Cardiac septum (tissue), 1 donor: ENCODE data around the gene CHTF18. TPM values are rescaled to one million over a fixed set of nuclear protein-coding genes. Genes with fewer than 3 reads are reported as not detected.

Source experiments
- DNase-seq: peaks from one replicate; pipeline ENCODE4 v3.0.0-alpha.2; 2020; ENCODE audit warnings: low spot score
- intact Hi-C: fragments of 100-400 bp; cut with DNase I; formaldehyde crosslinking; loops from one replicate; pipeline ENCODE4 v1.14.0; 2022
- total RNA-seq: library from RNA; stranded (reverse); fragmentation: NEBNext Ultra II Directional; extraction: Animal tissue kit (Norgen Biotek cat#: 25700); gene quantifications from one replicate; pipeline ENCODE4 v1.2.1, GENCODE V29; 2021
- donor health status: DM: no; HTN: no; CAD: no.

CHTF18 gene
- total RNA-seq, 1 donor from 2014 or later, result 7.1 TPM

DNA sequence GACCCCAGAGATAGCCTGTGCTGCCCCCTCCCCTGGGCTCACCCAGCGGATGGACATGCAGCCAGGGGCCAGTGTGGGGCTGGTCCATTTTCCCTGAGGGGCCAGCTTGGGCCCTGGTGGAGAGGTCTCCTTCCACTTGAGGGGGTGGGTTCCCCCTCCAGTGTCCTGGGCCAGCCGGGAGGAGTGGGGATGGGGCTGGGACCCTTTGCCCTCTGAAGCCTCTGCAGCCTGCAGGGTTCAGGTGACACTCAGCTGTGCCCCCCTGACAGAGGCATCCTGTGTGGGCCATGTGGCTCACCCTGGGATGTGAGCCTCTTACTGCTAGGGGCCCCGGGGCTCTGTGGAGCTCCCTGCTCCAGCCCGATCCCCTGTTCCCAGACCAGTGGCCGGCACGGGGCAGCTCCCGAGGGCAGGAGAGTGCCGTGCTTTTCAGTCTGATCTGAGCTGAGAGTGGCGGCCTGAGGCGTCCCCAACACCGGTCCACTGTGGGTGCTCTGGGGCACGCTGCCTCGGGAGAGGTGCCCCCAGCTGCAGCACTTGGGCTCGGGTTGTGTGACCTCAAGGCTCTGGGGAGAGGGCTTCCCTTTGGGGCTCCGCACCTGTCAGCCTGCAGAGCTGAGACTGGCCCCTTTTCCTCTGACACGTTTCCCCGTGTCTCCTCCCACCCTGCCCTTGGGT, 12.6 kb downstream of the CHTF18 start:
- no peak for DNase-seq
- intact Hi-C loops, result no loop called here

DNA sequence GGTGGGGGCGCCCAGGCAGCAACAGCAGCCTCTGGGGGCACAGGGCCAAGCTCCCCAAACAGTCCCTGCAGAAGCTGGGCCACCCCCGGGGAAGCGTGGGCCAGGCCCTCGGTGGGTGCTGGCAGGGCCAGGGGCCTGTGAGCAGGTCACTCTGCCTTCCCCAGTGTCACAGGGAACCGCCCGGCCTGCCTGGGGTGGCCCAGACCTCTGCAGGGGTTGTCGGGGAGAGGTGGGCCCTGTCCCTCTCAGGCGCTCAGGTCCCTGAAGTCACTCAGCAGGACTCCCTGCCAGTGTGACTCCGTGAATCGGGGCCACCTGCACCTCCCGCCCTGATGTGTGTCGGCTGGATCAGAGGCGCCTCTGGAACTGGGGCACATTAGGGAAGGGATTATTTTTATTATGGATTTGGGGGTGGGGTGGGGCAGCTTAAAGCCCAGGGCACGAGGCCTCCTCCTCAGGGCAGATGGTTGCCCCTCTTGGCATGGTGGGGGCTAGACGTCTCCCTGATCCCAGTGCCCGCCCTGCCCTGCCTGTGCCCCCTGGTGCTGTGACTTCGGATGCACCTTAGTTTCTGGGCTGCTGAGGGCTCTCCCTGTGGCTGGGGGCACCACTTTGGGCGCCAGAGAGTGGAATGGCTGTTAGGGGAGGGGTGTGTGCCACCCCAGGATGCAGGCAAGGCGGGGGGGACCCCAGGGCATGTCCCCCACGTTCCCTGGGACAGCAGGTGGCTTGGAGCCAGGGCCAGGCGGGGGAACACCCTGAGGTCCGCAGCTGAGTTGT, 13.4 kb downstream of the CHTF18 start:
- no peak for DNase-seq
- intact Hi-C loops, result no loop called here

DNA sequence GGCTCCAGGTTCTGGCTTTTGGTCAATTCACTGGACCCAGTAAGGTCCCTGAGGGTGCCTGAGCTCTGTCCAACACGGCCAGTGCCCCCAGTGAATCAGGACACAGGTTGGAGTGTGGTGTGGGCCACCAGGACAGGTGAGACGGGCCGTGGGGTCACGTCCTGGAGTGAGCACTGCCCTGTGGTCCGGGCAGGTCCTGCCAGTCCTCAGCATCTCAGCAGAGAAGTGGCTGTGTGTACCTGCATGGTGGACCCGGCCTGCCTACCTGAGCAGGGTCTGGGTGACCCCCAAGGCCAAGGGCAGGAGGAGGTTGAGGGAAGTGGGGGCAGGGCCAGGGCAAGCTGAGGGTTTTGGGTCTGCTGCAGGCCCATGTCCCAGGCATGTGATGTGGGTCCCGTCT, 14.0 kb downstream of the CHTF18 start:
- no peak for DNase-seq
- intact Hi-C loops, result no loop called here

DNA sequence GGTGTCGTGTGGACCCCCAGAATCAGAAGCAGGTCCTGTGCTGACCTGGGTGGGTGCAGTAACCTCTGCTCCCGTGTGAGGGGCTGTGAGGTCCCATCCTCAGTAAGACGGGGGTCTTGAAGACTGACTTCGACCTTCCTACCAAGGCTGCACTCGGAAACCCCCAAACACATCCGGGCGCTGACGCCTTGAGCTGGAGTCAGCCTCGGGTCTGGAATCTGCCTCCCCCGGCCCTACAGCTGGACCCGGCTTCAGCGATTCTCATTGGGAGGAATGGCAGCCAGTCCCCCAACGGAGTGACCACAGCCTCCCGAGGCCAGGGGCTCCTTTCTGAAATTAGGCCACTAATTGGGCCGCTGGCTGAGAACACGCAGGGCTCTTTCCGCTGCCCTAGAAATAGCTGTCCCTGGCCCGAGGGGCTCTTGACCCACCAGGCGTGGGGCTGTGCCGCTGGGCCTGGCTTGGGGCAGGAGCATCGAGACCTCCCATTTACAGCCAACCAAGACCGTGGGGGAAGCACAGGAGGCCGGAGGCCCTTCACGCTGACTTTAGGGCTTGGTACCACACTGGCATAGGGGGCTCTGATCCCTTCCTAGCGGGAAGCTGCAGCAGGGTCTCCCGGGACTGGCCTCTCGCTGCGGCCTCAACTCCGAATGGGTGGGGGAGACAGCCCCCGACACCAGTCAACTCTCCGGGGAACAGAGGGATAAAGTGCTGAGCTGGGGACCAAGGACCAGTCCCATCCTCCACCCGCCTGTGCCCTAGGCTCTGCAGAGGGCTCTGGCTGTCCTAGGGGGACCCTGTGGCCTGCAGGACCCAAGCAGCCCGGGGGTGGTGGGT, 14.7 kb downstream of the CHTF18 start:
- intact Hi-C loops, result no loop called here
- no peak for DNase-seq

DNA sequence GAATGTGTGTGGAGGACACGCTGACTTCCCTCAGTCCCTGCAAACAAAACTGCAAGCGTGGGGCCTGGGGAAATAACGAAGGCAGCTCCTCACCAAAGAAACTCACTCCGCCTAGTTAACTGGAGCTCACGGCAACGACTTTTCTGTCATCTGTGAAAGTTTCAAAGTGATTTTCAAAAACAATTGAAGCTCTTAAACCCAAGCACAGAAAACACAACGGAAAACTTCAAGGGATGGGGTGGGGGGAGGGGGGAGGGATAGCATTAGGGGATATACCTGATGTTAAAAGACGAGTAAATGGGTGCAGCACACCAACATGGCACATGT, 15.3 kb downstream of the CHTF18 start:
- DNase-seq, result no peak
- intact Hi-C loops, result no loop called here

DNA sequence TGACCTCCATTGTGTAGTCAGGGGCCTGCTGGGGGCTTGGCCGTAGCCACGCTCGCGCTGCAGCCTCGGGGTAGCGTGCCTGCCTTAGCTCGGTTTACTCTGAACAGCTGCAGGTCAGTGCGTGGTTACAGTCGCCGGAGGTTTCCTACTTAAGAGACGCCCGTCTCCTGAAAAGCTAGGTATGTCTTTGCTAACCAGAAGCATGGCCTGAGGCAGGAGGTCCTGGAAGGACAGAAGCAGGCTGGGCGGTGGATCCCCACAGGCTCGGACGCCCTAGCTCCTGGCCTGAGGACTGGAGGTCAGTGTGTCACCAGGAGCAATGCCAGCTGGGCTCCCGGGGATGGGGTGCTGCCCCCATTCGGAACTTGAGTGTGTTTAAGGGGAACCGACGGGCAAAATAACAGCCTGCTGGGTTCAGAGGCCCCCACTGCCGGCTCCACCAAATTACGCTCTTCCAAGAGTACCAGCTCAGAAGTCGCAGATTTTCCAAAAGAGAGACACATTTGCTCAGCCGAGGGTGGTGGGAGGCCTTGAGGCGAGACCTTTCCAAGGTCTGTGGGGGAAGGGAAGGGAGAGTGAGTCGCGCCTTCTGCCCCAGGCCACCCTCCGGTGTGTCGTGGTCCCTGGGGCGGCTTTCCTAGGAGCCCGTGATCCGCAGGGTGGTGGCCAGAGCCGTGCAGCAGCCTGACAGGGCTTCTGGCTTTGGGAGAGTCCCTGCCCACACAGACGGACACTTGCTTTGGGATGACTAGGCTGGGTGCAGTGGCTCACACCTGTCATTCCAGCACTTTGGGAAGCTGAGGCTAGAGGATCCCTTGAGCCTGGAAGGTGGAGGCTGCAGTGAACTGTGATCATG, 16.0 kb downstream of the CHTF18 start:
- DNase-seq, result no peak
- intact Hi-C loops, result no loop called here

DNA sequence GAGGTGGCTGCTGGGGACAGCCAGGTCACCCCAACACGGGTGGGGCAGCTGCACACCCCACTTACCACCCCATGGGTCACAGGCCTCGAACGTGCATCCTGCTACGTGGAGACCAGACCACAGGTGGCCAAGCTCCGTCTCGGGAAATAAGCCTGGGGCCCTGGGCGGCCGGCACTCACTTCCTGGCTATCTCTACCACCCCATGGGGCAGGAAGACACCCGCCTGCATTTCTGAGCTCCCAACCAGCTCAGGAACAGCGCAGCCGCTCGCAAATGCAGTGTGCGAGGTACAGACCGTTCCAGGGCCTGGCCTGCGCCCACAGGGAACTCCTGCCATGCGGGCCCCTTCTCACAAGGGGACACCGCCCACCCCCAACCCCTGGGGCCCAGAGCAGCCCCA, 17.1 kb downstream of the CHTF18 start:
- DNase-seq, result no peak
- intact Hi-C loops, result no loop called here

DNA sequence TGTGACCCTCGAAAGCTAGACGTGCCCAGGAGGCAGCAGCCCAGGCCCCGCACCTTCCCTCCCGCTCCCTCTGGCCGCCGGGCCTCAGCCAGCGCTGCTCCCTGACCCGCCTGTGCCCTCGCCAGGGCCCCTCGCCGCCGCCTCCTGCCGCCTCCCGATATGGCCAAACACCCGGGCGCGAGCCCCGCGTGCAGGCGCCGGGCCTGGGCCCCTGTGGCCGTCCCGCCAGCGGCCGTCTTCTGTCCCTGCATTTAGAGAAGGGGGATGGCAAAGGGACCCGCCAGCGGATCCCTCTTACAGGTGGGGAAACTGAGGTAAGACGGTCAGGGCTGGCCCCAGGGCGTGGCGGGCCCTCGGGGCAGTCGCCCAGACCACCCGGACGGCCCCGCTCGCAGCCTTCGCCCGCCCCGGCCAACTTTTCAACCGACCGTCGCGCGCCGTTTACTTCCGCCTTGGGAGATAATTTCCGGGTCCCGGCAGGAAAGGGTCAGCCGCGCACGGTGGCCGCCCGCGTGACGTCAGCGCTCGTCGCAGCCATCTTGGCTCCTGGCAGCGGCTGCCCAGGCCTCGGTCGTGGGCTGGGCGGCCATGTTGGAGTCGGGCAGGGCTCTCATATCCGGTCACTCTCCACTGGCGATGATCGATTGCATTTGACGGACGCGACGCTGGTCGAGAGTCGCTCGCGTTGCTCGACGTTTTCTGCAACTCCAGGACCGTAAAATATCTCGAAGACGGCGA, 19.1 kb downstream of the CHTF18 start:
- intact Hi-C loops, result no loop called here
- DNase-seq, result peak; percentile 97

DNA sequence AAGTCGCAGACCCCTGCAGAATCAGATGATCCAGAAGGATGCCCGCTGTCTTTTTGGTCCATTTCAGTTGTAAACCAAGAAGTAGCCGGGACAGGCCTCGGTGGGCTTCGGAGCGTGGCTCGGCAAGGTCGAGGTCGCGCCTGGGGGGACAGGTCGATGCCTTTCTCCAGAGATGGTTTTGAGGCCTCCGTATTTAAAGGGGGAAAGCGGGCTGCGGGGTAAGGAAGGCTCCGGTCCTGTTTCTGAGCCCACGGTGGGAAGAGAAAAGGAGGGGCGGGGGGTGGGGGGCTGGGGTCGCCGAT, 19.6 kb downstream of the CHTF18 start:
- intact Hi-C loops, result no loop called here

DNA sequence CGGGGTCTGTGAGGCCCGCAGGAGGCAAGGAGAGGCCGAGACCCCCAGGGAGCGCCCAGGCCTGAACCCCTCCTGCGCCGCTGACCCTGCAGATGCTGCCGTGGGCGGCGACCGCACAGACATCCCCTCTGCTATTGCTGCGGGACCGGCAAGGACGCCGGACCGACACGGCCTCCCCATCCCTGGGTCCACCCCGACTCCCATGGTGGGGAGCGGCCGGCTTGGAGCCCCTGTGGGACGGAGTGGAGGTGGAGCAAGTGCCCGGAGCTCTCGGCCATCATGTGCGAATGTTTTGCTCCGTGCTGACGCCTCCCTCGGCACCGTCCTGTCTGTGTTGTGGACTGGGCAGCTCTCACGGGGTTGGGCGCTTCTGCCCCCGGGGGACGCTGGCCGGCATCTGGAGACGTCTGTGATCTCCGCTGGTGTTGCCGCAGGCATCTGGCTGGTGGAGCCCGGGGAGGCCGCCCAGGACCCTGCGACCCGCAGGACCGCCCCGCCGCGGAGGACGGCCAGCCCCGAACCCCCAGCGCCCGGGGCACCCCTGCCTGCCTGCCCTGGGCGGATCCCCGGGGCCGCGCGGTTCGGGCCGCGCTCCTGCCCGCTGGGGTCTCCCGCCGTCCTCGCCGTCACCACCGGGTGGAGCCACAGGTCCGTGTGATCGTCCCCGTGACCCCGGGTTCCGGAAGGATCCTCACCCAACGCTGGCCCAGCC, 24.9 kb downstream of the CHTF18 start:
- intact Hi-C loops, result loop anchor here (10.0 kb wide), 1 partner anchor 381 kb away; no protein-coding TSS in a partner anchor
- DNase-seq, result no peak

More for the DNA sequence above, 19.6 kb downstream of the CHTF18 start:
- DNase-seq, result no peak

DNA sequence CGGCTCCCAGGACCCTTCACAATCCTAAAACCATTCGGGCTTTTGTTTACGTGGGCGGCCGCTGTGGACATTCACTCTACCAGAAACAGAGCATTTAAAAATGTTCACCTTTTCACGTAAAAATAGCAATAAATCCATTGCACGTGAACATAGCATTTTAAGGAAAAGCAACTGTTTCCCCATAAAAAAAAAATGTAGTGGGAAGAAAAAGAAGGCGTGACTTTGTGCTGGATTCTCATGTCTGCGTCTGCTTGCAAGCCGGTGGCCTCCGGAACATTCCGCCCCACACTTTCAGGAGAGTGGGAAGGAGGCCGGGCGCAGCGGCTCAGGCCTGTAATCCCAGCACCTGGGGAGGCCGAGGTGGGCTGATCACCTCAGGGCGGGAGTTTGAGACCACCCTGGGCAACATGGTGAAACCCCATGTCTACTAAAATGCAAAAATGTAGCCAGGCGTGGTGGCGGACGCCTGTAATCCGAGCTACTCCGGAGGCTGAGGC, 25.5 kb downstream of the CHTF18 start:
- intact Hi-C loops, result loop anchor here (1.0 to 10.0 kb wide), 2 partner anchors 241 to 381 kb away; no protein-coding TSS in a partner anchor
- no peak for DNase-seq

DNA sequence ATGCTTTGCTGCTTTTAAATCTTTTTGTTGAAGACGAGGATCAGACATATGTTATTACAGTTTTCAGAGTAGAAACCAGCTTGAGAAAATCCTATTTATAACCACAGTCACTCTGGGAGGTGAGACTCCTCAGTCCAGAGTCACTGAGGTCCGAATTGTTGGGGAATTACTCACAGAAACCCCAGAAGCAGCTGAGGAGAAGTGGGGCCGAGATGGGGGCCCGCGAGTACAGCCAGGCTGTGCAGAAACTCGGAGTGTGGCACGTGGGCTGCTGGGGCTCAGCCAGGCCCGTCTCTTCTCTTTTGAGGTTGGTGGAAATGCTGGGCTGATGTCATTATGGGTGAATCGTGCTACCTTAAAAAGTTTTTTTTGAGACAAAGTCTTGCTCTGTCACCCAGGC, 26.6 kb downstream of the CHTF18 start:
- intact Hi-C loops, result loop anchor here (1.0 to 10.0 kb wide), 2 partner anchors 240 to 380 kb away; no protein-coding TSS in a partner anchor
- no peak for DNase-seq

DNA sequence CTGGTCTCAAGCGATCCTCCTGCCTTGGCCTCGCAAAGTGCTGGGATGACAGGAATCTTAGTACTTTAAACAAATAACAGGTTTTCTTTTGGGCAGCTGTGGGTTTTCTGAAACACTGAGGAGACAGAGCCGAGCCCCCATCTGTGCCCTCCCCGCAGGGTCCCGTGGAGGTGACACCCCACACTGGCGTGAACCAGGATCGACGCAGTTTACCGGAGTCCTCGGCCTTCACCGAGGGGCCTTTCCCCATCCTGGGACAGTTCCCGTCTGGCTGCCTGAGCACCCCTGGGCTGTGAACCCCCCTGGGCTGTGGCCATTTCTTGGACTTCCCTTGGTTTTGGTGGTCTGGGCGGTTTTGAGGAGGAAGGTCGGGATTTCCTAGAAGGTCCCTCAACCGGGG, 27.4 kb downstream of the CHTF18 start:
- no peak for DNase-seq
- intact Hi-C loops, result loop anchor here (10.0 kb wide), 1 partner anchor 379 kb away; no protein-coding TSS in a partner anchor

DNA sequence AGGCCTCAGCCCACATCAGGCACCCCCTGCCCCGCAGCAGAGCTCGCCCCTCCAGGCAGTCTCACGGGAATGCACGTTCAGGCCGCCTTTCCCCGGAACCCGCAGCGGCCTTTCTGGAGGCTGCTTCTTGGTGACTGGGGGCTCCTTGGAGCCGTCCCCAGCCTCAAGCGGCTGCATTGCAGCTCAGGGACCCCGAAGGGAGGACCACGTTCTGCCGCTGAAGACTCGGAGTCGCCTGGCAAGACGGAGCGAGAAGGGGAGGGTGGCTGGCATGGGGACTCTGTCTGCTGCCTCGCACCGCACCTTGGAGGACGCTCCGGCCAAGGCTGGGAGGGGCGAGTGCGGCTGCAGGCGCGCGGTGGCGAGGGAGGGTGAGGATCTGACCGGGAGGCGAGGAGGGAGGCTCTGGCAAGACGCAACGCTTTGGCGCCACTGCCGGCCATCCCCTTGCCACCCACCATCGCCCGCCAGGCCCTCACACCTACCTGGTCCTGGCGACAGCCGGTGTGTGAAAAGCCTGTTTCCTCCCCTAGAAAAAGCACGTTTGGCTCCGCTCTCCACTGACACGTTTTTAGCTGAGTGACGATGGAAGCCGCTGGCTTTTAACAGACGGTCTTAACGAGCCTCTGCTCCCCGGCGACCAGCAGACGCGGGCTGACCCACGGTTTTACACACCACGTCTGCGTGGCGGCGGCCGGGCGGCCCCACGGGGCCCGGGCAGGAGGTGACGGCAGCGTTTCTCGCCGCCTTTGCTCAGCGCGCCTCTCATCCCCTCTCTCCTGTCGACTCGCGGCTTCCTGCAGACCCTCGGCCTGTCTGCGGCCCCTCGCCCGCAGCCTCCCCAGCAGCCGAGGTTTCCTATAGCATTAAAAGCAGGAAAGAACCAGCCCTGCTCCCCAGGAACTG, 28.8 kb downstream of the CHTF18 start:
- intact Hi-C loops, result loop anchor here (10.0 kb wide), 1 partner anchor 378 kb away; no protein-coding TSS in a partner anchor
- DNase-seq, result no peak

DNA sequence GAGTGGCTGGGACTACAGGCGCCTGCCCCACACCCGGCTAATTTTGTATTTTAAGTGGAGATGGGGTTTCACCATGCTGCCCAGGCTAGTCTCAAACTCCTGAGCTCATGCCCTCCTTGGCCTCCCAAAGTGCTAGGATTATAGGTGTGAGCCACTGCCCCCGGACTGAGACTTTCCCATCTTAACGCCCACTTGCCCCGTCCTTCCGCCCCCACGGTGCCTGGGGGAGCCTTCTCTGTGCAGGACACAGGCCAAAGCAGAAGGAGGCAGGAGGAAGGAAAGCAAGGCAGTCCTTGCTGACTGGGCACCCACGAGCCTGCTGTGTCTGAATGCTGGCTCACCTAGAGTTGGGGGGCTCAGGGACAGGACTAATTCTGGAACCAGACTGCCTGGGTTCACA, 29.7 kb downstream of the CHTF18 start:
- DNase-seq, result no peak
- intact Hi-C loops, result loop anchor here (10.0 kb wide), 1 partner anchor 377 kb away; no protein-coding TSS in a partner anchor

DNA sequence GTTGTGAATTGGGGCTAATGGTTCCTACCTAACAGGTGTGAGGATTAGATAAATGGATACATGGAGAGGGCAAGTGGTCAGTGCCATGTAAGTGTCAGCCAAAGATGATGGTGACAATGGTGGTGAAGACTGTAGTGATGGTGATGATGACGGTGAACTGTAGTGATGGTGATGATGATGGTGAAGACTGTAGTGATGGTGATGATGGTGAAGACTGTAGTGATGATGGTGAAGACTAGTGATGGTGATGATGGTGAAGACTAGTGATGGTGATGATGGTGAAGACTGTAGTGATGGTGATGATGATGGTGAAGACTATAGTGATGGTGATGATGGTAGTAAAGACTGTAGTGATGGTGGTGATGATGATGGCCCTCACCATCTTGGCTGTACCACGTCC, 30.2 kb downstream of the CHTF18 start:
- DNase-seq, result no peak
- intact Hi-C loops, result loop anchor here (10.0 kb wide), 1 partner anchor 376 kb away; no protein-coding TSS in a partner anchor
